ENCODE measurements around the gene GLIS2.

Gene GLIS2

GRCh38 chr16:4275861-4276260 lies 40.0 kb upstream of the GLIS2 start:
- Histone ChIP-seq H3K36me3 (ENCODE audit: control insufficient read depth in 2 of 2, insufficient read depth in 1 of 2, low read length in 2 of 2) (no peaks in the 10 kb centered on the region), H3K4me1 (ENCODE audit: control insufficient read depth, insufficient read depth, low read length) (peaks cover 2% of the 10 kb centered on the region), H3K27ac (ENCODE audit: extremely low read depth, low read depth, low read length) (no peak overlapping the region), H3K4me3 (ENCODE audit: low read depth, low read length) (no peak overlapping the region), H3K9me3 (ENCODE audit: control insufficient read depth, insufficient read depth, low read depth, low read length) (no peaks in the 10 kb centered on the region)
- POLR2A ChIA-PET, result interaction anchor here (0.6 kb wide), 1 partner anchor 12 kb away, joined by 4 read pairs; no protein-coding TSS in a partner anchor
- no peak for TF ChIP-seq ZNF473 (tag by site-specific recombination; IDR thresholded peaks at IDR 0.05)
- no peak for TF ChIP-seq ELK4 (IDR thresholded peaks at IDR 0.05; ENCODE audit: borderline replicate concordance, low read depth, low read length)
- peak; percentile 81 for TF ChIP-seq ZFHX2 (tag by site-specific recombination; conservative IDR thresholded peaks at IDR 0.05)
- TF ChIP-seq ZNF341 (tag by site-specific recombination; IDR thresholded peaks at IDR 0.05; ENCODE audit: low read depth), result no peak
- peak; percentile 70 for TF ChIP-seq EGR2 (tag by site-specific recombination; IDR thresholded peaks at IDR 0.05; ENCODE audit: low read depth)
- TF ChIP-seq ZNF629 (tag by site-specific recombination; IDR thresholded peaks at IDR 0.05), result no peak
- no peak for TF ChIP-seq ATF2 (tag by site-specific recombination; IDR thresholded peaks at IDR 0.05; ENCODE audit: low read depth)
- CTCF ChIA-PET, result interaction anchor here (0.6 kb wide), 1 partner anchor 392 kb away, joined by 3 read pairs; no protein-coding TSS in a partner anchor

GRCh38 chr16:4277987-4278513 lies 37.8 kb upstream of the GLIS2 start:
- Histone ChIP-seq H3K9me3 (ENCODE audit: control insufficient read depth, insufficient read depth, low read depth, low read length) (no peaks in the 10 kb centered on the region), H3K27ac (ENCODE audit: extremely low read depth, low read depth, low read length) (no peak overlapping the region), H3K36me3 (ENCODE audit: control insufficient read depth in 2 of 2, insufficient read depth in 1 of 2, low read length in 2 of 2) (no peaks in the 10 kb centered on the region), H3K4me1 (ENCODE audit: control insufficient read depth, insufficient read depth, low read length) (no peaks in the 10 kb centered on the region), H3K4me3 (ENCODE audit: low read depth, low read length) (no peak overlapping the region)
- CTCF ChIA-PET, result interaction anchor here (0.6 to 2.4 kb wide), 3 partner anchors 10 to 429 kb away, joined by 3 to 7 read pairs (median 4); partner anchors contain the start of gene CDIP1
- POLR2A ChIA-PET, result no interaction called here
- no peak for TF ChIP-seq REST (tag by site-specific recombination; IDR thresholded peaks at IDR 0.05)
- peak; percentile 92 for TF ChIP-seq ZNF121 (tag by site-specific recombination; IDR thresholded peaks at IDR 0.05)
- TF ChIP-seq YY1 (tag by site-specific recombination; IDR thresholded peaks at IDR 0.05), result no peak
- TF ChIP-seq ZFHX2 (tag by site-specific recombination; conservative IDR thresholded peaks at IDR 0.05), result no peak
- no peak for TF ChIP-seq ZNF473 (tag by site-specific recombination; IDR thresholded peaks at IDR 0.05)

- CTCF ChIA-PET, result no interaction called here
- Histone ChIP-seq H3K4me1 (ENCODE audit: control insufficient read depth, insufficient read depth, low read length) (no peaks in the 10 kb centered on the region), H3K36me3 (ENCODE audit: control insufficient read depth in 2 of 2, insufficient read depth in 1 of 2, low read length in 2 of 2) (no peaks in the 10 kb centered on the region), H3K4me3 (ENCODE audit: low read depth, low read length) (no peak overlapping the region), H3K27ac (ENCODE audit: extremely low read depth, low read depth, low read length) (no peak overlapping the region), H3K9me3 (ENCODE audit: control insufficient read depth, insufficient read depth, low read depth, low read length) (no peaks in the 10 kb centered on the region)
- TF ChIP-seq ZNF140 (tag by site-specific recombination; IDR thresholded peaks at IDR 0.05) (peak; percentile 40; the same call in 1 of the 2 replicates), ZSCAN4 (tag by site-specific recombination; IDR thresholded peaks at IDR 0.05) (0 out of 2 replicates have a peak, but pooled peaks have one; percentile 9), ZNF221 (tag by site-specific recombination; IDR thresholded peaks at IDR 0.05; ENCODE audit: borderline replicate concordance) (no peak), ZNF280D (tag by site-specific recombination; IDR thresholded peaks at IDR 0.05) (0 out of 2 replicates have a peak, but pooled peaks have one; percentile 39), ZNF544 (tag by site-specific recombination; IDR thresholded peaks at IDR 0.05) (no peak), ZNF311 (tag by site-specific recombination; IDR thresholded peaks at IDR 0.05; ENCODE audit: borderline replicate concordance) (no peak), ZNF23 (tag by site-specific recombination; IDR thresholded peaks at IDR 0.05; ENCODE audit: borderline replicate concordance) (no peak), KLF1 (tag by site-specific recombination; IDR thresholded peaks at IDR 0.05) (no peak)
- POLR2A ChIA-PET, result no interaction called here
Observed at GRCh38 chr16:4280625-4281024, 35.2 kb upstream of the GLIS2 start.
